ENCODE results near the gene SLC34A3.

The SLC34A3 gene

DNA sequence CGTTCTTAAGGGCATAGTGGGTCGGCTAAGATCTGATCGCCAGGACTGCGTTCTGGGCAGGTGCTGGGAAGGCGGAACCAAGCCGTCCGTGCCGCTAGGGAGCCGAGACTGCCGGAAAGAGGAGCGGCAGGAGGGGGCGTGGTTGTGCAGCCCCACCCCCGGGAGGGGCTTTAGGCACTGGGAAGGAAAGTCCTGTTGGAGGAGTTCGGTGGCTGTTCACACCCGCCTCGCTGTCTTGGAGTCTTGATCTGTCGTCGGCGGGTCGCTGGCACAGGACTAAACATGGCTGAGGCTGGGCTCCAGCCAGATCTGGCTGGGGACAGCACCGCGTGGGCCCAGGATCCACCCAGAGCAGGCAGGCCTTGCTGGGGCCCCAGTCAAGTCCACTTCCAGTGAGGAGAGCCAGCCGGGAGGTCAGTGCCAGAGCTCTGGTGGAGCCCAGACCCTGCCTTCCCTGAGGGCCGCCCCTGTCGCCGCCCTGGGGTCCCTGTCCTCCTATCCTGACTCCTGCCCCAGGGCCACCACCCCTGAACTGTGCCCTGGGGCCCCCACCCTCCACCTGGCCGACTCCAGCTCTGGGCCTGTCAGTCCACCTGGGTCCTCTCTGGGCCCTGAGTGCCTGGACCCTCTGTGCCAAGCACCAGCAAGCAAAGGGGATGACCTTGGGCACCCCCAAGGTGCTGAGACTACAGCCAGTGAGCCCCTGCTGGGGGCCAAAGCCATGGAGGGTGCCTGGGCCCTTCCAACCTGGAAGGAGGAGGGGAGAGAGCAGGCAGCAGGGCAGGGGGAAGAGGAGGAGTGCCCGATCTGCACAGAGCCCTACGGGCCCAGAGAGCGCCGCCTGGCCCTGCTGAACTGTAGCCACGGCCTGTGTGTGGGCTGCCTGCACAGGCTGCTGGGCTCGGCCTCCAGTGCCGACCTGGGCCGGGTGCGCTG lies 13.2 kb upstream of the SLC34A3 start:
- DNase-seq (ENCODE audit: low spot score), result peak; percentile 72

DNA sequence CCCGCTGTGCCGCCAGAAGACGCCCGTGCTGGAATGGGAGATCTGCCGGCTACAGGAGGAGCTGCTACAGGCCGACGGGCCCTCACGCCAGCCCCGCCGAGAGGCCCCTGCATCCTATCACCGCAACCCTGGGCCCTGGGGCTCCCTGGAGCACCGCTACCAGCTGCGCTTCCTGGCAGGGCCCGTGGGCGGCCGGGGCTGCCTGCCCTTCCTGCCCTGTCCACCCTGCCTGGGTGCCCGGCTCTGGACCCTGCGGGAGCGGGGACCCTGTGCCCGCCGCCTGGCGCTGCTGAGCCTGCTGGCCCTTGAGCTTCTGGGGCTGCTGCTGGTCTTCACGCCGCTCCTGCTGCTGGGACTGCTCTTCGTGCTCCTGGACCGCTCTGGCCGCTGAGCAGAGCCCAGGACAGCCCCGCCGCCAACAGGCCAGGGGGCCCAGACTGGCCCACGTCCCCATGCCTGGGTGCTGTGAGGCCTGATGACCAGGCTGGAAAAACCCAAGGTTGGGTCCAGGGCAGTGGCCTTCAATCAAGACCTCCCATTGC lies 12.4 kb upstream of the SLC34A3 start:
- no peak for DNase-seq (ENCODE audit: low spot score)

DNA sequence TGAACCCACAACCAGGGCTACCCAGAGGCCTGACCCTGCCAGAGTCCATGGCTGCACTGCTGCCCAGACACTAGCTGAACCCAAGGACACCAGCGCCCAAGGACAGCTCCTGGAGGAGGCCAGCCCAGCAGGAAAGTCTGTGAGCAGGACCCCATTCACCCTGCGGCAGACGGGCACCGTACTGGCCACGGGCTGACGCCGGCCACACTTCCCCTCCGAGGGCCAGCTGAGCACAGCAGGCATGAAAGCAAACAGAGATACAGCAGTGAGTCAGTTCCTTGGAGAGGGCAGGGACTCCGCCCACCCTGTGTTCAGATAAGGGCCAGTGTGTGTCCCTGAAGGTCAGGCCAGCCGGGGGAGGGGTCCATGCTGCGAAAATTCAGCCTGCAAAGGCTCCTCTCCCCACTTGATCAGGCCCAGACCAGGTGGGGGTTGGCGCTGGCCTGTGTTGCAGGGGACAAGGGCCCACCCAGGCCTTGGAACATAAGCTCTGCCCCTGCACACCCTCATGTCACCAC lies 11.9 kb upstream of the SLC34A3 start:
- no peak for DNase-seq (ENCODE audit: low spot score)

DNA sequence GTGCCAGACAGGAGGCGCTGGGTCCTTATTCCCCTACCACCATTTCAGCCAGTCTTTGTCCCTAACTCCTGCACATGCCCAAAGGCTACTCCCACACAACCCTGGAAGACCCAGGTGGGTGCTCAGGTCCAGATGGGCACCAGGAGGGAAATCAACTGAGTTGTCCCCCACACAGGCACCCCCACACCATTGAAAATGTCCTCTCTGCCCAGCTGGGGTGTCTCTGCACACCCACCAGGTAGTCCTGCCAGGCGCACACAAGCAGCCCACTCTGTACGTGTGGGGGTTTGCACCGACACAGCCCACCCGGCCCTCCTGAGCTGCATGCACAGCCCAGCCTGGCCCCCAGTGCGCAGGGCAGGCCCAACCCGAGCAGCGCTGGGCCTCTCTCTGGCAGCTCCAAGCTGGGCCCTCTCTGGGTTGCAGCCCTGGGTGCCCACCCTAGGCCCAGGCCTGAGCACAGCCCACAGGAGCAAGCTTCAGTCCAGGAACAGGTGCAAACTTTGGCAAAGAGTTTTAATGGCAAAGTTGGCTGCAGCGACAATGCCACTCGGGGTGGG lies 10.9 kb upstream of the SLC34A3 start:
- no peak for DNase-seq (ENCODE audit: low spot score)

DNA sequence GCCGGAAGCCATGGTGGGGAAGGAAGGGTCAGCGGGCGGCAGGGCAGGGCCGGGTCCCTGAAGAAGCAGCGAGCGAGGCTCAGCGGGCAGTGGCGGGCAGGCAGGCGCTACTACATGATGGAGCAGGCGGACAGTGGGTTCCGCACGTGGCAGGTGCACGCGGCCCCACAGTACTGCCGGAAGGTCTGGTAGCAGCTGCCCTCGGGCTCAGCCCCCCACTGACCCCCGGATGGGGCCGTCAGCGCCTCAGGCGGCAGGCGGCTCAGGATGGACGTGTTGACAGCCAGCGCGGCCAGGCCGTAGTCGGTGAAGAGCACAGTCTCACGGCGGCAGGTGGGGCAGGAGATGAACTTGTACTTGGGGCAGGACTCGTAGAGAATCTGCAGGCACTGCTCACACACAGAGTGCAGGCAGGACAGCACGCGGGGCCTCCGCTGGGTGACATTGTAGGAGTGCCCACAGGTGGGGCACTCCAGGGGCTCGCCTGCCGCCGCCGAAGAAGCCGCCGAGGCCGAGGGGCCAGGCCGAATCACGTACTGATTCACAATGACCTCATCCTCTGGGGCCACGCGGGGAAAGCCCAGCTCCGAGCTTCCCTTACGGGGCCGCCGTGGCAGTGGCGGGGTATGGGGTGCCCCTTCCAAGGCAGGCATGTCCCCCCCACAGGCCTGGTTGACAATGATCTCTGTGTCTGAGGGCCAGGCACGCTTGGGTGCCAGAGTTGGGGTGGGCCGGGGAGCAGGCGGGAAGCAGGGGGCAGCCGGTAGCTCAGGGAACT lies 10.2 kb upstream of the SLC34A3 start:
- DNase-seq (ENCODE audit: low spot score), result no peak

DNA sequence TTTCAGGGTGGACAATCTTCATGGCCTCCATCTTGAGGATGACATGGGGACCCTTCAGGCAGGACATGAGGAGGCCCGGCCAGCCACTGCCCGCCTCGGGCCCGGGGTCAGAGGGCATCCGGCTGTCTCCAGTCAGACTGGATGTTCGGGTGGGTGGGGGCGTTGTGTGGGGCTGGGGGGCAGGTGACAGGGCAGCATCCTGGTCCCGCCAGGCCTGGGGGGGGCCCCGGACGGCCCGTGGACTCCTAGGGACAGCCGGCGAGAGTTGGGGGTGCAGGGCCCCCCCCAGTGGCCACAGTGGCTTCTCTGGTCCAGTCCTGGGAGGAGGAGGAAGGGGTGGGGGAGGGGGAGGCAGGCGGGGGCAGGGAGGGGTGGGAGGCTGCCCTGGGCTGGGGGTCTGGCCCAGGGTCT lies 9.6 kb upstream of the SLC34A3 start:
- DNase-seq (ENCODE audit: low spot score), result no peak

DNA sequence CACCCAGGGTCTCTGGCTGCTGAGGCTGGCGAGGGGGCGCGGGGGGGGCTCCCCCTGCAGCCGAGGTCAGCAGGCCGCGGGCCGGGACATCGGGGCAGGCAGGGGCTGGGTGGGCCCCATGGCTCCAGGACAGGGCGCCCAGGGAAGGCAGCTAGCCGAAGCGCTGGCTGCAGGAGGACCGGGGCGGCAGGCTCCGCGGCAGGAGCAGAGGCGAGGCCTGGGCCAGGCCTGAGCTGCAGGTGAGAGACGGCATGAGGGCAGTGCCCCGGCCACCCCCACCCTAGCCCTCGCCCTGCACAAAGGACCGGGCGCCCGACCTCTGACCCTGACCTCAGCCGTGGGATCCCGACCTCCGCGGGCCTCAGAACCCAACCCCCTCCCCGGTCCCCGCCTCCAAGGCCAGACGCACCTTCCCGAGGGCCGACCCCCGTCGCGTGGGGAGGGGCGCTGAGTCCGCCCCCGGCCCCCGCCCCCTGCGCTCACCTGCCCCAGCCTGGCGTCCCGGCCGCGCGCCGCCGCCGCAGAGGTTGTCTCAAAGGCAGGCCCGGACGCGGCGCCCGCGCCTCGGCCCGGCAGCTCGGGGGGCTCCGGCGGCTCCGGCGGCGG lies 9.1 kb upstream of the SLC34A3 start:
- DNase-seq (ENCODE audit: low spot score), result no peak

DNA sequence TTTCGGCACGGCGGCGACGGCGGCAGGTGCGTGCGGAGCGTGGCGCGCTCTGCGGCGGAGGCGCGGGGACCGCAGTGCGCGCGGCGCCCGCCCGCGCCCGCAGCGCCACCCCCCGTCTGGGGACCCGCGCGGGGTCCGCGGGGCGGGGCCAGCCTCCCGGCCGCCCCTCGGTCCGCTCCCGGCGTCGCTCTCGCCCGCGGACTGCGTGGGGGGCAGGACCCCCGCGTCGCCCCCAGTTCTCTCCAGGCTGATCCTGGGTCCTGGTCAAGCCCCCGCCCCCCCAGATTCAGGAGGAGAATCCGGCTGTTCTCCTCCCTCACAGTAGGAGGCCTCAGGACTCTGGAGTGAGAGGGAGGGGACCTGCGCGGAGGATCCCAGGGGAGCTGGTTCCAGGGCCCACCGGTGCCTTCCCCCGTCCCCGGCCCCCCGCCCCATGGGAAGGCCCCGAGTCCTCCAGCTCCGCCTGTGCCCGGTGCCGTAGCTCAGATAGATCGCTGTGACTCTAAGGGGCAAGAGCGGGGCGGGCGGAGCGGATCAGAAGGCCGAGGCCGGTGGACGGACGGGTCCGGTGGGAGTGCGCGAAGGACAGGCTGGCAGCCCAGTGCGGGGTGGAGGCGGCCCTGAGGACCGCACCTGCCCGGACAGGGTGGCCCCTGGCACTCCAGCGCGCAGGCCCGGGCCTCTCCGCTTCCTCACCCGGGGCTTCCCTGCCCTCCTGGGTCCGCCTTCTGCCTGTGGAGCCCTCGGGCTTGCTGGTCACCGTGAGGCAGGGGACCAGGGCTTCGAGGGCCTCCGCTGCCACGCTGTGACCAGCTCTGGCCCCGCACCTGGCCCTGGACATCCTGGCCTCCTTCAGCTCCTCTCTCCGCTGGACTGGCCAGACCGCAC lies 8.3 kb upstream of the SLC34A3 start, which contains the start of gene RNF208:
TSS of gene RNF208 (minus strand) at position 51 of the 888 bp plus-strand sequence. CDS start 1,028 bp downstream, outside the sequence.
- no peak for DNase-seq (ENCODE audit: low spot score)

DNA sequence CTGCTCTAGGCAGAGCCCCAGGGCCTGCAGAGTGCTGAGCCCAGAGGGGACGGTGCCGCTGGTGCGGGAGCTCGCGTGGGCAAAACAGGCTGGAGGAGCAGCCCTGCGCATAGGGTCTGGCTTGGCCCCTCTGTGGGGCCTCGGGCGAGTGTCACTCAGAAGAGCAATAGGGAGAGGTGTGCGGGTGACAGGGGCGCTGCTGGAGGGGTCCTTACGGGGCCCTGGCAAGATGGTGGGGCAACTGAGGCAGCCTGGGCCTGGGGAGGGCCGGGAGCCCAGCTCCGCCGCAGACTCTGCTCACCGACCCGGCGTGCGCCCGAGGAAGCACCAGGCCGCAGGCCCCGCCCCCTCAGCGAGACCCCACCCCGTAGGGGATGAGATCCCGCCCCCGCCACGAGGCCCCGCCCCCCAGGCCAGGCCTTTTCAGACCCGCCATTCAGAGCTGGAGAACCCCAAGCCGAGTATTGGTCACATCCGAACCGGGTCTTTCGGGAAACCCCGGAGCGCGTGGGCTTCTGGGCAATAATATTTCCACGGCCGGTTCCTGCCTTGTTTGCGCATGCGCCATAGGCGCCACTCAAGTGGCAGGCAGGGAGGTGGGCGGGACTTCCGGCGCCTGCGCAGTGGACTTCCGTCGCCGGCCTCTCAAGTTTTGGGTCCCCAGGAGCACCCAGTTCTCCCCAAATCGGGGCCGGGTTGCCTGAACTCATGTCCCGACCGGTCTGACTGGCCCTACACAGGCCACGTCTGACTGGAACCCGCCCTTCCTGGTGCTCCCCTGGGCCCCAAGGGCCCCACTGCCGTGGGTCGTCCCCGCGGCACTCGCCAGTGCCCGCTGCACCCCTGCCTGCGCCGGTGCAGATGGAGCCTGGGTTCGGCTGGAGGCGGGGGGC lies 7.4 kb upstream of the SLC34A3 start:
- peak; percentile 99 for DNase-seq (ENCODE audit: low spot score)

DNA sequence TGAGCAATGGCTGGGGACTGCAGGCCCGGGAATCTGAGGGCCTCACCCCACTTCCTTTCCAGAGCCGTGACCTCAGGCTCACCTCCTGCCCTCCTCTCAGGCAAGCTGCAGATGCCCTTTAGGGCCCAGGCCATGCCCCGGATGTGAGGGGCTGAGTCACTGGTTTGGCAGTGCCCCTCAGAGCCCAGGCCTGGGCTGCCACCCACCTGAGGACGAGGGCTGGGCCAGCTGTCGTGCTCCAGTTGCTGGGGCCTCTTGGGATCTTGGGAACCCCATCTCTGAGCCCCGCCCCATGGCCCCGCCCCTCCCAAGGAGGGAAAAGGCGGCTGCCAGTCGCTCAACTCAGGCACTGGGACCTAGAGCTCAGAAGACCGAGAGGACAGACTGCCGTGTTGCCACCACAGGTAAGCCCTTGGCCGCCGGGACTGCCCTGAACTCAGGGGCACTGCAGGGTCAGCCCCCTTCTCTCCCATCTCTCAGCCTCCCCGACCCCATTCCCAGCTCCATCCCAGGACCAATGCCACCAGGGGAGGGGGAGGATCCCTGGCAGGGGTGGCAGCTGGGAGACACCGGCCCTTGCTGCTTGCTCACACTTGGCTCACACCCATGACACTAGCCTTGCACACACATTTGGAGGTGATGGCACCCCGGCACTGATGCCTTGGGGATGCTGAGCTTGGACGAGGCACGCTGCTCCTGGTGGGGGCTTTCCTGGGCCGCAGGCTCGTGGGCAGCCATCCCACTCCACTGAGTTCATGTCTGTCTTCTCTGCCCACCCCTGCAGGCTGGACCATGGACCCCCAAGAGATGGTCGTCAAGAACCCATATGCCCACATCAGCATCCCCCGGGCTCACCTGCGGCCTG lies 5.6 kb upstream of the SLC34A3 start, which contains the start of gene CYSRT1:
TSS of gene CYSRT1 (plus strand) at position 345 of the 865 bp plus-strand sequence. CDS start at position 793, 448 bp downstream.
- DNase-seq (ENCODE audit: low spot score), result no peak

DNA sequence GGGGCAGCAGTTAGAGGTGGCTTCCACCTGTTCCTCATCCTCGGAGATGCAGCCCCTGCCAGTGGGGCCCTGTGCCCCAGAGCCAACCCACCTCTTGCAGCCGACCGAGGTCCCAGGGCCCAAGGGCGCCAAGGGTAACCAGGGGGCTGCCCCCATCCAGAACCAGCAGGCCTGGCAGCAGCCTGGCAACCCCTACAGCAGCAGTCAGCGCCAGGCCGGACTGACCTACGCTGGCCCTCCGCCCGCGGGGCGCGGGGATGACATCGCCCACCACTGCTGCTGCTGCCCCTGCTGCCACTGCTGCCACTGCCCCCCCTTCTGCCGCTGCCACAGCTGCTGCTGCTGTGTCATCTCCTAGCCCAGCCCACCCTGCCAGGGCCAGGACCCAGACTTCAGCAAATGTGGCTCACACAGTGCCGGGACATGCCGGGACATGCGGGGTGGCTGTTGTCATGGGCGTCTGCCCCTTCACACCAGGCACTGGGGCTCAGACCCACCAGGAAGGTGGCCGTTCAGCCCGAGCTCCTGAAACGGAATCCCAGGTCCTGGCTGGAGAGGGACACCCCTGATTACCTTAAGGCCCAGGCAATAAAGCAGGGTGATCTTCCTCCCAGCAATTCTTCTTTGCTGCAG lies 4.9 kb upstream of the SLC34A3 start:
- no peak for DNase-seq (ENCODE audit: low spot score)

DNA sequence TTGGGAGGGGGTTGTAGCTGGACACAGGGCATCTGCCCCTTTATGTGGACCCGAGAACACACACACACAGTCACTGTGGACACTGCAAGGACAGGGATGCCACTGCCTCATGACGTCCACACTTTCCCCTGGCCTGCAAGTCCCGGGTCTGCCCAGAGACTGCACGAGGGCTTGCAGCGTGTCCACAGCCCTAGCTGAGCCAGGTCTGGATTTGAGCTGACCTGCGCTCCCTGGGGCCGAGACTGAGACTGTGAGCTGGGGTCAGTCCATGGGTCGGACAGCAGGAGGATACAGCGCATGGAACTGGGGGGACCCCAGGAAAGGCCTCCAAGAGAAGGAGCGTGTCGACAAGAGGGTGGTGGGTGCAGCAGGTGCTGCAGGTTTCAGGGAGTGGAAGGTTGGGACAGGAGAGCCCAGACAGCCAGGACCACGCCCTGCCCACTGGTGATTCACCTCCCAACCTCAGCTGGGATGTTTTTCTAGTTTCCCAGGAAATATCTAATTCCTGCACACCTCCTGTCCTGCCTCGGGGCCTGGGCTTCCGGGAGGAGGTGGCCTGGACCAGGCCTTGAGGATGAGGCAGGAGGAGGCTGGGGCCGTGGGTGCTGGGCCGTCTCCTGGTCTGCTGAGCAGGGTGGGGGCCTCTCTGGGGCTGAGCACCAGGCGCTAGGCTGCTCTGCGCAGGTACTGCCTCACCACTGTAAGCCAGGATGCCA lies 4.2 kb upstream of the SLC34A3 start:
- DNase-seq (ENCODE audit: low spot score), result peak; percentile 10

DNA sequence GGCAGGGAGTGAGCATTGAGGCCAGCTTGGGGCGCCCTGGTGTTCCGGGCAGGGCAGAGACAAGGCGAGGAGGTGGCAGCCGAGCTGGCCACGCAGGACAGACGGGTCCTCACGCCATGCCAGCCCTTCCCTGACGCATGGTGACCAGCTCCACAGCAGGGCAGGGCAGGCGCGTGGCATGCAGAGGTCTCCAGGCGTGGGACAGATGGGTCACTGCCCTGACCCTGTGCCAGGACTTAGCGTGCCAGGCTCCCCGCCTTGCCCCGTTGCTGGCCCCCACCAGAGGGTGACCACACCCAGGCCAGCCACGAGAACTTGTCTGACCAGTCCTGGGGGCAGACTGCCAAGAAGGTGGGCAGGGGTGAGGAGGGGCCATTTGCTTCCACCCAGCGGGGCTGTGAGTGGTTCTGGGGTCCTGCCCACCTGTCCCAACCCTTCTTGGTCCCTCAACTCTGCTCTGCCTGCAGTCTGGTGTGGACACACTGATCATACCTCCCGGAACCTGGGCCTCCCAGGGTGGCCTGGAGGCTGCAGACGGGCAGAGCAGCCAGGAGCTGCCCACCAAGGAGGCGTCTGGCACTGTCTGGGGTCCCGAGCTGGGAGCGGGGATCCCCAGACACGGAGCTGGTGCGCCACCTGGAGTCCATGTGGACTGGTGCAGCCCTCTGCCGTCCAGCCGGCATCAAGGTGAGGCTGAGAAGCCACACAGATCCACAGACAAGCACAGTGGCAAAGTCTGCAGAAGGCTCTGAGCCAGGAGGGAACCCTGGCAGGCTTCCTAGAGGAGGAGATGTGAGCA lies 3.4 kb upstream of the SLC34A3 start, which contains the start of gene RNF224:
TSS of gene RNF224 (plus strand) at position 449 of the 799 bp plus-strand sequence. CDS start 834 bp downstream, outside the sequence.
- DNase-seq (ENCODE audit: low spot score), result peak; percentile 77

DNA sequence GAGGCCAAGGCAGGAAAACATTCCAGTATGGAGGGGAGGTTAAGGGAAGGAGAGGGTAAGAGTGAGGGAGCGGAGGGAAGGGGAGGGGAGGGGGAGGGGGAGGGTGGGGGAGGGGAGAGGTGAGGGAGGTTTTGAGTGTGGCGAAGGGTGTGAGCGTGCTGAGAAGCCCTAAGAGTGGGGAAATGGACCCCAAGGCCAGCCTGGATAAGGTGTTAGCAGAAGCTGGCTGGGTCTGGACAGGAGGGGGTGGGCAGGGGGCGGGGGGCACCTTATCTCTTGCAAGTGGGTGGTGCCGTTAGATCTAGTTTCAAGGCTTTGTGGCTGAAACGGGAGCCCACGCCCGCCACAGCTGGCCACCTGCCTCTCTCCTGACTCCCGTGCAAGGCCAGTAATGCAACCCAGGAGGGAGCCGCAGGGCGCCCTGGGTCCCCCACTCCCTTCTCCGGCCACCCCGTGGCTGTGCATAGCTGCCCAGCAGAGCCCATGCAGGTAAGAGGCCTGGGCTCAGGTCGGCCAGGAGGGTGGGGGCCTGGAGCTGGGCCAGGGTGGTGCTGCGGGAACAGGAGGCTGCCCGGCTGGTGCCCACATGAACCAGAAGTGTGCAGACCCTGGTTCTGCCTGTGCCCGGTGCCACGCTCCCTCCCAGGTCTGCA lies 2.7 kb upstream of the SLC34A3 start:
- no peak for DNase-seq (ENCODE audit: low spot score)

DNA sequence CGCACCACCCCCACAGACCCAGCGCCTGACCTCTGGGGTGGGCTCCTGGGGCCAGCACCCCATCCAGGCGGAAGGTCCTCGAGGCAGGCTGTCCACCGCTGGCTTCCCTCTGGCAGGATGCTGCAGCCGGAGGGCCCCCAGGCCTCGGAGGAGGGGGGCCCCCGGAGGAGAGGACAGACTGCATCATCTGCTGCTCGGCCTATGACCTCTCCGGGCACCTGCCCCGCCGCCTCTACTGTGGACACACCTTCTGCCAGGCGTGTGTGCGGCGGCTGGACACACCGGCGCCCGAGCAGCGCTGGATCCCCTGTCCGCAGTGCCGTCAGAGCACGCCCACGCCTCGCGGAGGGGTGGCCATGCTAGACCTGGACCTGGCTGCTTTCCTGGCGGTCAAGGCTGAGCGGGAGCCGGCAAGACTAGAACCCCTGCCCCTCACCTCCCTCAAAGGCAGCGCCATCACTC lies 2.2 kb upstream of the SLC34A3 start:
- no peak for DNase-seq (ENCODE audit: low spot score)
